Measurements from ENCODE around the gene RAB40A. TPM values are rescaled to one million over a fixed set of nuclear protein-coding genes. Genes with fewer than 3 reads are reported as not detected.
"Not testable (repeated sequence)": the region's sequence is repeated elsewhere in the genome, so short reads cannot be mapped to it uniquely, and the experiment has no call there.

RAB40A gene
- total RNA-seq, 1 experiment from 2014 or later = 0.15 TPM

- not testable (repeated sequence) for H4K20me1 ChIP-seq (ENCODE audit: insufficient read depth, low read depth, low read length); H3K27ac ChIP-seq (ENCODE audit: low read length); H3K79me2 ChIP-seq (ENCODE audit: low read length); H3K9me2 ChIP-seq (replicated peaks; ENCODE audit: insufficient read depth, low read length); DNase-seq; H3K27me3 ChIP-seq (ENCODE audit: low read length); H3K4me2 ChIP-seq (ENCODE audit: low read depth, low read length, poor library complexity, severe bottlenecking); H3K9me3 ChIP-seq (ENCODE audit: low read length); H3K4me1 ChIP-seq (ENCODE audit: low read length); H3K9ac ChIP-seq (ENCODE audit: low read length); H3K36me3 ChIP-seq (ENCODE audit: insufficient read depth, low read length); H2AFZ ChIP-seq (ENCODE audit: low read length); H3K4me3 ChIP-seq (ENCODE audit: low read length)
Measured at GRCh38 chrX:103493578-103493977, 25.7 kb downstream of the RAB40A start.

GRCh38 chrX:103489733-103490132, 29.6 kb downstream of the RAB40A start:
- H3K4me3 ChIP-seq (ENCODE audit: low read length); H3K9me3 ChIP-seq (ENCODE audit: low read length); H4K20me1 ChIP-seq (ENCODE audit: insufficient read depth, low read depth, low read length); H3K27ac ChIP-seq (ENCODE audit: low read length); H3K4me2 ChIP-seq (ENCODE audit: low read depth, low read length, poor library complexity, severe bottlenecking); H3K36me3 ChIP-seq (ENCODE audit: insufficient read depth, low read length); H3K27me3 ChIP-seq (ENCODE audit: low read length); H3K9ac ChIP-seq (ENCODE audit: low read length); H3K4me1 ChIP-seq (ENCODE audit: low read length); H3K79me2 ChIP-seq (ENCODE audit: low read length); H2AFZ ChIP-seq (ENCODE audit: low read length); H3K9me2 ChIP-seq (replicated peaks; ENCODE audit: insufficient read depth, low read length): not testable (repeated sequence)
- DNase-seq = peak; percentile 76

- Histone ChIP-seq H3K9ac (ENCODE audit: low read length) (no peak overlapping the region), H3K27me3 (ENCODE audit: low read length) (no peaks in the 10 kb centered on the region), H3K4me1 (ENCODE audit: low read length) (no peaks in the 10 kb centered on the region), H3K27ac (ENCODE audit: low read length) (no peak overlapping the region), H2AFZ (ENCODE audit: low read length) (no peak overlapping the region), H3K9me2 (replicated peaks; ENCODE audit: insufficient read depth, low read length) (no peaks in the 10 kb centered on the region), H4K20me1 (ENCODE audit: insufficient read depth, low read depth, low read length) (no peaks in the 10 kb centered on the region), H3K4me3 (ENCODE audit: low read length) (no peak overlapping the region), H3K9me3 (ENCODE audit: low read length) (no peaks in the 10 kb centered on the region), H3K4me2 (ENCODE audit: low read depth, low read length, poor library complexity, severe bottlenecking) (no peak overlapping the region), H3K36me3 (ENCODE audit: insufficient read depth, low read length) (no peaks in the 10 kb centered on the region), H3K79me2 (ENCODE audit: low read length) (no peaks in the 10 kb centered on the region)
- DNase-seq = no peak
Measured at GRCh38 chrX:103488794-103489193, 30.5 kb downstream of the RAB40A start.

GRCh38 chrX:103488332-103488731, 31.0 kb downstream of the RAB40A start:
- H3K9ac ChIP-seq (ENCODE audit: low read length) = no peak overlapping the region
- no peaks in the 10 kb centered on the region for H3K27me3 ChIP-seq (ENCODE audit: low read length)
- H2AFZ ChIP-seq (ENCODE audit: low read length) = no peak overlapping the region
- H4K20me1 ChIP-seq (ENCODE audit: insufficient read depth, low read depth, low read length) = no peaks in the 10 kb centered on the region
- no peaks in the 10 kb centered on the region for H3K79me2 ChIP-seq (ENCODE audit: low read length)
- no peaks in the 10 kb centered on the region for H3K4me1 ChIP-seq (ENCODE audit: low read length)
- H3K9me3 ChIP-seq (ENCODE audit: low read length) = no peaks in the 10 kb centered on the region
- no peaks in the 10 kb centered on the region for H3K9me2 ChIP-seq (replicated peaks; ENCODE audit: insufficient read depth, low read length)
- DNase-seq = peak; percentile 48
- H3K4me3 ChIP-seq (ENCODE audit: low read length) = no peak overlapping the region
- no peak overlapping the region for H3K4me2 ChIP-seq (ENCODE audit: low read depth, low read length, poor library complexity, severe bottlenecking)
- H3K27ac ChIP-seq (ENCODE audit: low read length) = no peak overlapping the region
- no peaks in the 10 kb centered on the region for H3K36me3 ChIP-seq (ENCODE audit: insufficient read depth, low read length)

GRCh38 chrX:103483720-103484119, 35.6 kb downstream of the RAB40A start:
- H3K36me3 ChIP-seq (ENCODE audit: insufficient read depth, low read length) = no peaks in the 10 kb centered on the region
- no peaks in the 10 kb centered on the region for H3K27me3 ChIP-seq (ENCODE audit: low read length)
- H3K4me1 ChIP-seq (ENCODE audit: low read length) = no peaks in the 10 kb centered on the region
- no peak overlapping the region for H3K9ac ChIP-seq (ENCODE audit: low read length)
- no peak overlapping the region for H3K27ac ChIP-seq (ENCODE audit: low read length)
- H4K20me1 ChIP-seq (ENCODE audit: insufficient read depth, low read depth, low read length) = no peaks in the 10 kb centered on the region
- H3K4me3 ChIP-seq (ENCODE audit: low read length) = no peak overlapping the region
- no peak overlapping the region for H2AFZ ChIP-seq (ENCODE audit: low read length)
- H3K79me2 ChIP-seq (ENCODE audit: low read length) = no peaks in the 10 kb centered on the region
- H3K9me2 ChIP-seq (replicated peaks; ENCODE audit: insufficient read depth, low read length) = no peaks in the 10 kb centered on the region
- no peaks in the 10 kb centered on the region for H3K9me3 ChIP-seq (ENCODE audit: low read length)
- DNase-seq = no peak
- H3K4me2 ChIP-seq (ENCODE audit: low read depth, low read length, poor library complexity, severe bottlenecking) = no peak overlapping the region

- Histone ChIP-seq H3K79me2 (ENCODE audit: low read length) (no peaks in the 10 kb centered on the region), H3K36me3 (ENCODE audit: insufficient read depth, low read length) (no peaks in the 10 kb centered on the region), H3K9me3 (ENCODE audit: low read length) (no peaks in the 10 kb centered on the region), H3K9me2 (replicated peaks; ENCODE audit: insufficient read depth, low read length) (no peaks in the 10 kb centered on the region), H3K27me3 (ENCODE audit: low read length) (no peaks in the 10 kb centered on the region), H2AFZ (ENCODE audit: low read length) (no peak overlapping the region), H3K4me1 (ENCODE audit: low read length) (no peaks in the 10 kb centered on the region), H3K27ac (ENCODE audit: low read length) (no peak overlapping the region), H4K20me1 (ENCODE audit: insufficient read depth, low read depth, low read length) (no peaks in the 10 kb centered on the region), H3K9ac (ENCODE audit: low read length) (no peak overlapping the region), H3K4me3 (ENCODE audit: low read length) (no peak overlapping the region), H3K4me2 (ENCODE audit: low read depth, low read length, poor library complexity, severe bottlenecking) (no peak overlapping the region)
- no peak for DNase-seq
Measured at GRCh38 chrX:103480526-103480925, 38.8 kb downstream of the RAB40A start.

- H3K27ac ChIP-seq (ENCODE audit: low read length) = no peak overlapping the region
- H2AFZ ChIP-seq (ENCODE audit: low read length) = no peak overlapping the region
- no peak for DNase-seq
- no peak overlapping the region for H3K4me2 ChIP-seq (ENCODE audit: low read depth, low read length, poor library complexity, severe bottlenecking)
- no peaks in the 10 kb centered on the region for H3K36me3 ChIP-seq (ENCODE audit: insufficient read depth, low read length)
- no peaks in the 10 kb centered on the region for H3K27me3 ChIP-seq (ENCODE audit: low read length)
- no peaks in the 10 kb centered on the region for H3K9me3 ChIP-seq (ENCODE audit: low read length)
- no peaks in the 10 kb centered on the region for H3K9me2 ChIP-seq (replicated peaks; ENCODE audit: insufficient read depth, low read length)
- H3K4me3 ChIP-seq (ENCODE audit: low read length) = no peak overlapping the region
- no peaks in the 10 kb centered on the region for H3K4me1 ChIP-seq (ENCODE audit: low read length)
- H3K9ac ChIP-seq (ENCODE audit: low read length) = no peak overlapping the region
- H3K79me2 ChIP-seq (ENCODE audit: low read length) = no peaks in the 10 kb centered on the region
- no peaks in the 10 kb centered on the region for H4K20me1 ChIP-seq (ENCODE audit: insufficient read depth, low read depth, low read length)
Measured at GRCh38 chrX:103477496-103477895, 41.8 kb downstream of the RAB40A start.

- H3K27ac ChIP-seq (ENCODE audit: low read length) = no peak overlapping the region
- H3K27me3 ChIP-seq (ENCODE audit: low read length) = no peaks in the 10 kb centered on the region
- no peaks in the 10 kb centered on the region for H3K79me2 ChIP-seq (ENCODE audit: low read length)
- peak; percentile 19 for DNase-seq
- H3K9me2 ChIP-seq (replicated peaks; ENCODE audit: insufficient read depth, low read length) = no peaks in the 10 kb centered on the region
- no peak overlapping the region for H3K9ac ChIP-seq (ENCODE audit: low read length)
- H3K9me3 ChIP-seq (ENCODE audit: low read length) = no peaks in the 10 kb centered on the region
- no peak overlapping the region for H3K4me2 ChIP-seq (ENCODE audit: low read depth, low read length, poor library complexity, severe bottlenecking)
- H2AFZ ChIP-seq (ENCODE audit: low read length) = no peak overlapping the region
- H3K4me3 ChIP-seq (ENCODE audit: low read length) = no peak overlapping the region
- no peaks in the 10 kb centered on the region for H3K36me3 ChIP-seq (ENCODE audit: insufficient read depth, low read length)
- no peaks in the 10 kb centered on the region for H4K20me1 ChIP-seq (ENCODE audit: insufficient read depth, low read depth, low read length)
- no peaks in the 10 kb centered on the region for H3K4me1 ChIP-seq (ENCODE audit: low read length)
Measured at GRCh38 chrX:103475381-103475780, 43.9 kb downstream of the RAB40A start.

- not testable (repeated sequence) for H3K9me3 ChIP-seq (ENCODE audit: low read length); H3K9me2 ChIP-seq (replicated peaks; ENCODE audit: insufficient read depth, low read length); DNase-seq; H4K20me1 ChIP-seq (ENCODE audit: insufficient read depth, low read depth, low read length); H3K4me2 ChIP-seq (ENCODE audit: low read depth, low read length, poor library complexity, severe bottlenecking); H3K27me3 ChIP-seq (ENCODE audit: low read length); H3K4me1 ChIP-seq (ENCODE audit: low read length); H3K36me3 ChIP-seq (ENCODE audit: insufficient read depth, low read length); H3K4me3 ChIP-seq (ENCODE audit: low read length); H3K27ac ChIP-seq (ENCODE audit: low read length); H3K79me2 ChIP-seq (ENCODE audit: low read length); H3K9ac ChIP-seq (ENCODE audit: low read length); H2AFZ ChIP-seq (ENCODE audit: low read length)
Measured at GRCh38 chrX:103469977-103470376, 49.3 kb downstream of the RAB40A start.
